BLaER1 treated with 17β-estradiol and CSF1 and Interleukin-3, amounts not matched to agents 10 nM and 100 nM (cell line): ENCODE data around the gene AMY2A.
"Not testable (repeated sequence)": the region's sequence is repeated elsewhere in the genome, so short reads cannot be mapped to it uniquely, and the experiment has no call there.

Experiments
- H3K27ac ChIP-seq, 11 experiments: shearing (Covaris generic); formaldehyde crosslinking; 2 replicates each; pipeline ENCODE4 v1.8.1; 2022
- H3K27me3 ChIP-seq, 11 experiments: shearing (Covaris generic); formaldehyde crosslinking; 2 replicates each; pipeline ENCODE4 v1.8.1; 2022
- H3K36me3 ChIP-seq, 11 experiments: shearing (Covaris generic); formaldehyde crosslinking; 2 replicates each; pipeline ENCODE4 v1.8.1; 2022
- H3K4me1 ChIP-seq, 10 experiments: shearing (Covaris generic); formaldehyde crosslinking; 2 replicates each; pipeline ENCODE4 v1.8.1; 2022
- H3K4me2 ChIP-seq, 11 experiments: shearing (Covaris generic); formaldehyde crosslinking; 2 replicates each; pipeline ENCODE4 v1.8.1; 2022
- H3K4me3 ChIP-seq, 10 experiments: shearing (Covaris generic); formaldehyde crosslinking; 2 replicates each; pipeline ENCODE4 v1.8.1; 2022
- H3K9ac ChIP-seq, 11 experiments: shearing (Covaris generic); formaldehyde crosslinking; 2 replicates each; pipeline ENCODE4 v1.8.1; 2022
- H3K9me3 ChIP-seq, 11 experiments: shearing (Covaris generic); formaldehyde crosslinking; replicated peaks in 1 of 11; 2 replicates each; pipeline ENCODE4 v1.8.1; 2022
- H4K20me1 ChIP-seq, 11 experiments: shearing (Covaris generic); formaldehyde crosslinking; 2 replicates each; pipeline ENCODE4 v1.8.1; 2022

AMY2A gene

DNA sequence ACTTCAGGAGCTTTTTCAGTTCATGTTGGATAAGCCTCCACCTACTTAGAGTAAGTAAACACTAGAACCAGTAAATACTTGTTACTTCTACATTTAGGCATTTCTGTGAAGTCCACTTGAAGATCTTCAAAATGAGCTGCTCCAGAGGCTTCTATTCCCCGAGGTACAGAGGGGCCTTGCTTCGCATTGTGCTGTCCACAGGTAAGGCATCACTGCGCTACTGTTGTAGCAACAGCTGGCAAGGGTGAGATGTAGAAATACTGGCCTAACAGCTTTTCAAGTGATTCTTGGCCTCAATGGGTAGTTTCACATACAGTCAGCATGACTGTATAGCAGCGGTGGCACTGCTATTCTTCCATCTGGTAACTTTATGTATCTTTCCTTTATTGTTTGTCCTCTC, 33.7 kb downstream of the AMY2A start:
- not testable (repeated sequence) for H4K20me1 ChIP-seq, H3K4me3 ChIP-seq, H3K9me3 ChIP-seq, H3K27me3 ChIP-seq, H3K27ac ChIP-seq, H3K9ac ChIP-seq, H3K36me3 ChIP-seq, H3K4me2 ChIP-seq, H3K4me1 ChIP-seq

DNA sequence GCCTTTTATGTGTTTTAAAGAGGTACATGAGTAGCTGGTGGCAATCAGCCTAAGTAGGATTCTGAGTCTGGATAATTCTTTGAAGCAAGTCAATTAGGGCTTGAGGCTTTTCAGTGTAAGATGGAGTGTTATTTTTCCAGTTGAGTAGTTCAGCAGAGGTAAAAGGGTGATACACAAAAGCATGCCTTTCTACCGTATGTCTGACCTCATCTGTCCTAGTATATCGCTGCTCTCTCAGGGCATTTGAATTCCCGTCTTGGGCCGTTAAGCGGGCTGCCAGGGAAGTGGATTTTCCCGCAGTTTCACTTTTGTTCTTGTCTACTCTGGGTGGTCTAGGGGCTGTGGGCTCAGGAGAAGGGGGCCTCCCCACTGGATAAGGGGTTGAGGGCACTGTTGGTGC, 36.9 kb downstream of the AMY2A start:
- not testable (repeated sequence) for H4K20me1 ChIP-seq, H3K9ac ChIP-seq, H3K9me3 ChIP-seq, H3K36me3 ChIP-seq, H3K4me2 ChIP-seq, H3K4me1 ChIP-seq, H3K27me3 ChIP-seq, H3K4me3 ChIP-seq, H3K27ac ChIP-seq

DNA sequence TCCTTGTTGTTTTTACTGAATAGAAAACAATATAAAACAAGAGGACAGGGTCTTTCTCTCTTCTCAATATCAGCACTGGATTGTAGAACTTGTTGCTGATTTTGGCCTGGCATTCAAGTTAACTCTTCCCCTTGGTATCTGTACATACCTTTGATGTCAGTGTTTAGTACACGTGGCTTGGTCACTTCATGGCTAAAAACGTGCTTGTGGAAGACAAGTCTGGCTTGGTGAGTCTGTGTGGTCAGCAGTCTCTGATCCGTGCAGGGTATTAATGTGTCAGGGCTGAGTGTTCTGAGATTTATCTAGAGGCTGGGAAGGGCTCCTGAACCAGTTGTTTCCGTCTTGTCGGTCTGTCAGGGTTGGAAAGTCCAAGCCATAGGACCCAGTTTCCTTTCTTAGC, 38.2 kb downstream of the AMY2A start, which contains the start of gene AMY1A:
TSS of gene AMY1A (plus strand) at position 301 of the 400 bp plus-strand sequence. CDS start 571 bp downstream, outside the sequence.
- not testable (repeated sequence) for H3K27ac ChIP-seq, H3K4me2 ChIP-seq, H4K20me1 ChIP-seq, H3K9ac ChIP-seq, H3K4me1 ChIP-seq, H3K27me3 ChIP-seq, H3K9me3 ChIP-seq, H3K36me3 ChIP-seq, H3K4me3 ChIP-seq
